GM10248 (cell line): ENCODE data around the gene SPEG.

ENCODE experiments used
- CTCF ChIA-PET: fragments of 300-600 bp; sonication (Branson Sonifier 250); formaldehyde crosslinking; extraction: SDS; loops from one replicate; lab custom pipeline; 2021; ENCODE audit warnings: antibody characterized with exemption; lab: Yijun Ruan, JAX
- POLR2A ChIA-PET: fragments of 350-650 bp; sonication (Branson Sonifier 250); formaldehyde crosslinking; extraction: SDS; loops from one replicate; lab custom pipeline; 2020; ENCODE audit warnings: antibody characterized with exemption; lab: Yijun Ruan, JAX
- DNase-seq: peaks from one replicate; pipeline ENCODE4 v3.0.0; 2012; ENCODE audit errors: extremely low spot score
- TF ChIP-seq, protein P1 (sequence below): IDR thresholded peaks from 2 replicates; pipeline ENCODE4 v1.5.1; 2012; ENCODE audit warnings: mild to moderate bottlenecking, low read depth; ENCODE audit errors: extremely low read depth, missing control alignments, control extremely low read depth

SPEG gene

DNA sequence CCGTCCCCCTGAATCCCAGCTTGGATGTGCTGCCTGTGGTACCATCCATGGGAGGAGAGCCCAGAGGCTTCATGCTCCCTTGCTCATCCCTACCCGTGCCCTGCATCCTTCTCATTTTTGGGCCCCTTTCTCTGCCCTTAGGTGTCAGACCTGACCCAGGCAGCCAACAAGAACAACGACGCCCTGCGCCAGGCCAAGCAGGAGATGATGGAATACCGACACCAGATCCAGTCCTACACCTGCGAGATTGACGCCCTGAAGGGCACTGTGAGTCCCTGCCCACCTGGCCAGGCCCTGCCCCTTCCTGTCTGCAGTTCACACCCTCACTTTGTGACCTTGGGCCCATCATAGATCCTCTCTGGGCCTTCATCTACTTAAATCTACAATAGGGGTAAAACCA, 14.0 kb upstream of the SPEG start:
- TF ChIP-seq, protein P1, sequence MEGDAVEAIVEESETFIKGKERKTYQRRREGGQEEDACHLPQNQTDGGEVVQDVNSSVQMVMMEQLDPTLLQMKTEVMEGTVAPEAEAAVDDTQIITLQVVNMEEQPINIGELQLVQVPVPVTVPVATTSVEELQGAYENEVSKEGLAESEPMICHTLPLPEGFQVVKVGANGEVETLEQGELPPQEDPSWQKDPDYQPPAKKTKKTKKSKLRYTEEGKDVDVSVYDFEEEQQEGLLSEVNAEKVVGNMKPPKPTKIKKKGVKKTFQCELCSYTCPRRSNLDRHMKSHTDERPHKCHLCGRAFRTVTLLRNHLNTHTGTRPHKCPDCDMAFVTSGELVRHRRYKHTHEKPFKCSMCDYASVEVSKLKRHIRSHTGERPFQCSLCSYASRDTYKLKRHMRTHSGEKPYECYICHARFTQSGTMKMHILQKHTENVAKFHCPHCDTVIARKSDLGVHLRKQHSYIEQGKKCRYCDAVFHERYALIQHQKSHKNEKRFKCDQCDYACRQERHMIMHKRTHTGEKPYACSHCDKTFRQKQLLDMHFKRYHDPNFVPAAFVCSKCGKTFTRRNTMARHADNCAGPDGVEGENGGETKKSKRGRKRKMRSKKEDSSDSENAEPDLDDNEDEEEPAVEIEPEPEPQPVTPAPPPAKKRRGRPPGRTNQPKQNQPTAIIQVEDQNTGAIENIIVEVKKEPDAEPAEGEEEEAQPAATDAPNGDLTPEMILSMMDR = no peak
- ChIA-PET POLR2A (no interaction called here), CTCF (interaction anchor here (1.1 kb wide), 1 partner anchor 13 kb away, joined by 4 read pairs; no protein-coding TSS in a partner anchor)
- DNase-seq = no peak

DNA sequence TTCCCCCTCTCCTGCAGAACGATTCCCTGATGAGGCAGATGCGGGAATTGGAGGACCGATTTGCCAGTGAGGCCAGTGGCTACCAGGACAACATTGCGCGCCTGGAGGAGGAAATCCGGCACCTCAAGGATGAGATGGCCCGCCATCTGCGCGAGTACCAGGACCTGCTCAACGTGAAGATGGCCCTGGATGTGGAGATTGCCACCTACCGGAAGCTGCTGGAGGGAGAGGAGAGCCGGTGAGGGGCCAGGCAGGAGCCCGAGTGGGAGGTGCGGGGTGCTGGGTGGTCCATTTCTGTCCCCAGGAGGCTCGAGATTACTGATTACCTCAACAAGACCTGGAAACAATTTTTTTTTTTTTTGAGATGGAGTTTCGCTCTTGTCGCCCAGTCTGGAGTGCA, 13.3 kb upstream of the SPEG start:
- POLR2A ChIA-PET = no interaction called here
- TF ChIP-seq, protein P1 = no peak
- DNase-seq = no peak
- CTCF ChIA-PET = no interaction called here

DNA sequence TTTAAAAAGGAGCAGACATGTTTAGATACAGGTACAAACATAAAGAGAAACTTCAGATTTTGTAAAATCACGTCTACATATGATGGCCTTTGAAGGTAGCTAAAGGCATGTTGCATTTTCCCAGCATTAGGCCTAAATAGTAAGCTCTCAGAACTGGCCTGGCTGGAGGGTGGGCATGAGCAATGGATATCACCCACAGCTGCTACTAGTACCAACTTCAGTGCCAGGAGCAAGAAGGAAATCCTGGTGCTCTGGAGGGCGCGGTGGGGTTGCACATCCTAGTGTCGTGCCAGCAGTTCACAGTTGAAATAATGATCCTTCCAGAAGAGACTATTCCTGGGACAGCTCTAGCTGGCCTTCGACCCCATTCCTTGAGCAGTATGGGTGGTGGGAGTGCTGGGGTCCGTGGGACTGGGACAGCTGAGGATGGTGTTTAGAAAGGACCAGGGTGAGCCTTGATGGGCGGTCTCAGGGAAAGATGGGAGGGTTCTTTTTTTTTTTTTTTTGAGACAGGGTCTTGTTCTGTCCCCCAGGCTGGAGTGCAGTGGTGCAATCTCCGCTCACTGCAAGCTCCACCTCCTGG, 11.6 kb upstream of the SPEG start:
- TF ChIP-seq, protein P1 = no peak
- ChIA-PET CTCF (interaction anchor here (1.1 kb wide), 2 partner anchors 11 to 21 kb away, joined by 3 to 4 read pairs; no protein-coding TSS in a partner anchor), POLR2A (interaction anchor here (0.6 kb wide), 1 partner anchor 19 kb away, joined by 5 read pairs; no protein-coding TSS in a partner anchor)
- DNase-seq = no peak

DNA sequence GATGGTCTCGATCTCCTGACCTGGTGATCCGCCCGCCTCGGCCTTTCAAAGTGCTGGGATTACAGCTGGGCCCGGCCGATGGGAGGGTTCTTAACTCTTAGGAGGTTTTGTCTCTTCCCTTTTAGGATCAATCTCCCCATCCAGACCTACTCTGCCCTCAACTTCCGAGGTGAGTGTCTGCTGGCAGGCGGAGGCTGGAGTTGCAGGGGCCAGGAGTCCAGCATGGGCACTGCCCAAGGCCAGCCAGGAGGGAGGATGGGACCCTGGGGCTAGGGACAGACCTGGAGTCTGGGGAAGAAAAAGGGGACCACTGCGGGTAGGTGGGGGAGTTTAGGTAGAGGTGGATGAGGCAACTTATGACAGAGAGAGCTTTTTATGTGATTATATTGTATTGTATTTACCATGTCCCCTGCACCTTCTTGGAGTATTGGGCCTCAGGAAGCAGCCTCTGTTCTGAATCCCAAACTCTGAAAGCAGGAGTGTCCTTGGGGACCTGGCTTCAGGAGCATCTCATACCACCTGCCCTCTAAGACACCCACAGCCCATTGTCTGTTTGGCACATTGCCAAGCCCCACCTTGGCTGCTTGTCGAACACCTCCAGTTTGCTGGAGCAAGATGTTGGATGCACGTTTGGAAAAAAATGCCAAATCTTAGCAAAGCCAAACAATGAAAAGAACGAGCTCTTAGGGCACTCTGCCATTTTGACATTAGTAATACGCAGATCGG, 10.8 kb upstream of the SPEG start:
- DNase-seq = no peak
- POLR2A ChIA-PET = interaction anchor here (0.6 kb wide), 1 partner anchor 19 kb away, joined by 5 read pairs; no protein-coding TSS in a partner anchor
- CTCF ChIA-PET = interaction anchor here (0.9 to 1.3 kb wide), 3 partner anchors 12 to 106 kb away, joined by 4 to 5 read pairs (median 4); no protein-coding TSS in a partner anchor
- TF ChIP-seq, protein P1 = no peak

DNA sequence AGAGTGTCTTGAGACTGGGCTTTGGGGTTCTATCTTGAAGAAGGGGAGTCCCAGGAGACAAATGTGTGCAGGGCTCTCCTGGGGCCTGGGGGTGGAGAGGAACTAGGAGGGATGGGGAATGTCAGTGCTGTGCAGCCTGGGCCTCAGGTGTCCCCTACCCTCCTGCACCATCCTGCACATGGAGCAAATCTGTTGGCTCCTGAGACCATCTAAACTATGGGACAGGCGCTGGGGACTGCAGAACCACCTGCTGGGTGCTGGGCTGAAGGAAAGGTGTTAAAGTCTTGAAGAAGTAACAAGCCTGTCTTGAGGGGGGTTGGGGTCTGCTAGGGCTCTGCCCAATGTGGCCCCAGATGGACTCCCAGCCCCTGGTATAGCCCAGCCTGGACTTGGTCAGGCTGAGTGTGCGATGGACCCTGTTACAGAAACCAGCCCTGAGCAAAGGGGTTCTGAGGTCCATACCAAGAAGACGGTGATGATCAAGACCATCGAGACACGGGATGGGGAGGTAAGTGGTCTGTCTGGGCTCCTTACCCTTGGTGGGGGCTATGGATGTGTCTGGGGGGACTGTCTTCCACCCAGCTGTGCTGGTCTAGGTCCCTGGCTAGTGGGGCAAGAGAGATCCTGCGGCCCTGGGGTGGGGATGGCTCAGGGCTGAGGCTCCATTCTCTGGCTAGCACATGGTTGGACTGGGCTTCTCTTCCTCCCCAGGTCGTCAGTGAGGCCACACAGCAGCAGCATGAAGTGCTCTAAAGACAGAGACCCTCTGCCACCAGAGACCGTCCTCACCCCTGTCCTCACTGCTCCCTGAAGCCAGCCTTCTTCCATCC, 9.2 kb upstream of the SPEG start:
- TF ChIP-seq, protein P1 = no peak
- POLR2A ChIA-PET = no interaction called here
- no peak for DNase-seq
- CTCF ChIA-PET = interaction anchor here (1.3 kb wide), 1 partner anchor 104 kb away, joined by 4 read pairs; no protein-coding TSS in a partner anchor

DNA sequence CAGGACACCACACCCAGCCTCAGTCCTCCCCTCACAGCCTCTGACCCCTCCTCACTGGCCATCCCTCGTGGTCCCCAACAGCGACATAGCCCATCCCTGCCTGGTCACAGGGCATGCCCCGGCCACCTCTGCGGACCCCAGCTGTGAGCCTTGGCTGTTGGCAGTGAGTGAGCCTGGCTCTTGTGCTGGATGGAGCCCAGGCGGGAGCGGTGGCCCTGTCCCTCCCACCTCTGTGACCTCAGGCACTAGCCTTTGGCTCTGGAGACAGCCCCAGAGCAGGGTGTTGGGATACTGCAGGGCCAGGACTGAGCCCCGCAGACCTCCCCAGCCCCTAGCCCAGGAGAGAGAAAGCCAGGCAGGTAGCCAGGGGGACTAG, 8.6 kb upstream of the SPEG start:
- CTCF ChIA-PET = no interaction called here
- POLR2A ChIA-PET = no interaction called here
- DNase-seq = no peak
- TF ChIP-seq, protein P1 = no peak
